Astrocyte (in vitro differentiated cells and primary cell): Measurements from ENCODE around the gene NDUFAF5.
A peak's percentile ranks its signal among the peaks of the same experiment; 100 is the strongest.

Experiments used
- EZH2 ChIP-seq: IDR thresholded peaks from 2 replicates; pipeline ENCODE4 v1.6.1; 2012; ENCODE audit warnings: mild to moderate bottlenecking, low read length, inconsistent platforms; ENCODE audit not compliant: insufficient read depth
- TF ChIP-seq, protein P1 (sequence below): IDR thresholded peaks from 2 replicates; pipeline ENCODE4 v1.5.1; 2011; ENCODE audit warnings: low read depth, mild to moderate bottlenecking, inconsistent platforms, low read length, moderate library complexity; ENCODE audit not compliant: insufficient read depth

DNA sequence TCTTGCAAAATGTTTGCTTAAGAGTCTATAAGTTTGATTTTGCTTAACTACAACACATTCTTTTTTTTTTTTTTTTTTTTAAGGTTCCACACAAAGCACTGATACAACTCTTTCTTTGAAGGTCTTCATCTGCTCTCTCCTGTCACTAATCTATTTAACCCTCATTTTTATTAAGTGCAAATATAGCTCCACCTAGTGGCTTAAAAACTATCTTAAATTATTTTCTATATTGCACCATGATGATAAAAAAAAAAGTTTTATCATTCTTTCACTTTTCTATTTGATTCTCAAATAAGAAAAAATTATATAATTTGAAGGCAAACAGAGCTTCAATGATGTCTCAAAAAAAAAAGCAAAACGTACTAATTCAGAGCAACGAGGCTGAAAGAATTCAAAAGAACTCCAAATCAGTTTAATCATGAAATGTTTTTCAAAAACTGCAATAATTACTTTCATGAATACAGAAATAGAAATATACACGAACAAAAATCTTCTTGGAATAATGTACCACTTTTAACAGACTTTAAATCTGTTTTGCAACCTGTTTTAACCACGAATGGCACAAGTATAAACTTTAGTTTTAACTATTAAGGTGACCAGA, 12.9 kb upstream of the NDUFAF5 start:
- TF ChIP-seq EZH2 = no peak
- TF ChIP-seq, protein P1, sequence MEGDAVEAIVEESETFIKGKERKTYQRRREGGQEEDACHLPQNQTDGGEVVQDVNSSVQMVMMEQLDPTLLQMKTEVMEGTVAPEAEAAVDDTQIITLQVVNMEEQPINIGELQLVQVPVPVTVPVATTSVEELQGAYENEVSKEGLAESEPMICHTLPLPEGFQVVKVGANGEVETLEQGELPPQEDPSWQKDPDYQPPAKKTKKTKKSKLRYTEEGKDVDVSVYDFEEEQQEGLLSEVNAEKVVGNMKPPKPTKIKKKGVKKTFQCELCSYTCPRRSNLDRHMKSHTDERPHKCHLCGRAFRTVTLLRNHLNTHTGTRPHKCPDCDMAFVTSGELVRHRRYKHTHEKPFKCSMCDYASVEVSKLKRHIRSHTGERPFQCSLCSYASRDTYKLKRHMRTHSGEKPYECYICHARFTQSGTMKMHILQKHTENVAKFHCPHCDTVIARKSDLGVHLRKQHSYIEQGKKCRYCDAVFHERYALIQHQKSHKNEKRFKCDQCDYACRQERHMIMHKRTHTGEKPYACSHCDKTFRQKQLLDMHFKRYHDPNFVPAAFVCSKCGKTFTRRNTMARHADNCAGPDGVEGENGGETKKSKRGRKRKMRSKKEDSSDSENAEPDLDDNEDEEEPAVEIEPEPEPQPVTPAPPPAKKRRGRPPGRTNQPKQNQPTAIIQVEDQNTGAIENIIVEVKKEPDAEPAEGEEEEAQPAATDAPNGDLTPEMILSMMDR = peak; percentile 46
